BJ (cell line): Measurements from ENCODE around the gene FAM83B. TPM values are rescaled to one million over a fixed set of nuclear protein-coding genes. Genes with fewer than 3 reads are reported as not detected.
A peak's percentile ranks its signal among the peaks of the same experiment; 100 is the strongest.
"Not testable (repeated sequence)": the region's sequence is repeated elsewhere in the genome, so short reads cannot be mapped to it uniquely, and the experiment has no call there.

ENCODE experiments used
- CTCF ChIA-PET: fragments of 350-600 bp; formaldehyde crosslinking; extraction: SDS; loops from one replicate; lab custom pipeline; 2021; ENCODE audit warnings: antibody characterized with exemption, inconsistent platforms; lab: Yijun Ruan, JAX
- POLR2A ChIA-PET: fragments of 300-600 bp; sonication (Branson Sonifier 250); formaldehyde crosslinking; extraction: SDS; loops from one replicate; lab custom pipeline; 2021; ENCODE audit warnings: antibody characterized with exemption; lab: Charles Lee
- DNase-seq: peaks from one replicate; pipeline ENCODE4 v3.0.0-alpha.2; 2011; ENCODE audit warnings: low read depth
- H3K27me3 ChIP-seq: 2 replicates; pipeline ENCODE4 v1.6.0; 2011; ENCODE audit warnings: low read length; ENCODE audit not compliant: control insufficient read depth, insufficient read depth
- H3K36me3 ChIP-seq: 2 replicates; pipeline ENCODE4 v1.5.1; 2011; ENCODE audit warnings: low read length; ENCODE audit not compliant: control insufficient read depth, insufficient read depth
- H3K4me3 ChIP-seq: 2 replicates; pipeline ENCODE4 v1.5.1; 2011; ENCODE audit warnings: low read depth, mild to moderate bottlenecking, control low read depth, low read length
- polyA minus RNA-seq: library from RNA; depleted of rRNA, polyadenylated mRNA; stranded (reverse); fragments of >200 nt; gene quantifications from 2 replicates; pipeline ENCODE4 v1.2.3, GENCODE V29; 2011; rRNA and poly(A)+ RNA removed
- polyA plus RNA-seq: library from polyadenylated mRNA; depleted of rRNA; stranded (reverse); fragments of >200 nt; gene quantifications from 2 replicates; pipeline ENCODE4 v1.2.3, GENCODE V29; 2011; rRNA removed
- TF ChIP-seq, protein P1 (sequence below): IDR thresholded peaks from 2 replicates; pipeline ENCODE4 v1.5.1; 2011; ENCODE audit warnings: low read depth, mild to moderate bottlenecking, control low read depth, inconsistent platforms, low read length, moderate library complexity; ENCODE audit not compliant: insufficient read depth

The FAM83B gene, protein sequence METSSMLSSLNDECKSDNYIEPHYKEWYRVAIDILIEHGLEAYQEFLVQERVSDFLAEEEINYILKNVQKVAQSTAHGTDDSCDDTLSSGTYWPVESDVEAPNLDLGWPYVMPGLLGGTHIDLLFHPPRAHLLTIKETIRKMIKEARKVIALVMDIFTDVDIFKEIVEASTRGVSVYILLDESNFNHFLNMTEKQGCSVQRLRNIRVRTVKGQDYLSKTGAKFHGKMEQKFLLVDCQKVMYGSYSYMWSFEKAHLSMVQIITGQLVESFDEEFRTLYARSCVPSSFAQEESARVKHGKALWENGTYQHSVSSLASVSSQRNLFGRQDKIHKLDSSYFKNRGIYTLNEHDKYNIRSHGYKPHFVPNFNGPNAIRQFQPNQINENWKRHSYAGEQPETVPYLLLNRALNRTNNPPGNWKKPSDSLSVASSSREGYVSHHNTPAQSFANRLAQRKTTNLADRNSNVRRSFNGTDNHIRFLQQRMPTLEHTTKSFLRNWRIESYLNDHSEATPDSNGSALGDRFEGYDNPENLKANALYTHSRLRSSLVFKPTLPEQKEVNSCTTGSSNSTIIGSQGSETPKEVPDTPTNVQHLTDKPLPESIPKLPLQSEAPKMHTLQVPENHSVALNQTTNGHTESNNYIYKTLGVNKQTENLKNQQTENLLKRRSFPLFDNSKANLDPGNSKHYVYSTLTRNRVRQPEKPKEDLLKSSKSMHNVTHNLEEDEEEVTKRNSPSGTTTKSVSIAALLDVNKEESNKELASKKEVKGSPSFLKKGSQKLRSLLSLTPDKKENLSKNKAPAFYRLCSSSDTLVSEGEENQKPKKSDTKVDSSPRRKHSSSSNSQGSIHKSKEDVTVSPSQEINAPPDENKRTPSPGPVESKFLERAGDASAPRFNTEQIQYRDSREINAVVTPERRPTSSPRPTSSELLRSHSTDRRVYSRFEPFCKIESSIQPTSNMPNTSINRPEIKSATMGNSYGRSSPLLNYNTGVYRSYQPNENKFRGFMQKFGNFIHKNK
- polyA plus RNA-seq (not detected in 2 replicates), polyA minus RNA-seq (not detected in 2 replicates)

DNA sequence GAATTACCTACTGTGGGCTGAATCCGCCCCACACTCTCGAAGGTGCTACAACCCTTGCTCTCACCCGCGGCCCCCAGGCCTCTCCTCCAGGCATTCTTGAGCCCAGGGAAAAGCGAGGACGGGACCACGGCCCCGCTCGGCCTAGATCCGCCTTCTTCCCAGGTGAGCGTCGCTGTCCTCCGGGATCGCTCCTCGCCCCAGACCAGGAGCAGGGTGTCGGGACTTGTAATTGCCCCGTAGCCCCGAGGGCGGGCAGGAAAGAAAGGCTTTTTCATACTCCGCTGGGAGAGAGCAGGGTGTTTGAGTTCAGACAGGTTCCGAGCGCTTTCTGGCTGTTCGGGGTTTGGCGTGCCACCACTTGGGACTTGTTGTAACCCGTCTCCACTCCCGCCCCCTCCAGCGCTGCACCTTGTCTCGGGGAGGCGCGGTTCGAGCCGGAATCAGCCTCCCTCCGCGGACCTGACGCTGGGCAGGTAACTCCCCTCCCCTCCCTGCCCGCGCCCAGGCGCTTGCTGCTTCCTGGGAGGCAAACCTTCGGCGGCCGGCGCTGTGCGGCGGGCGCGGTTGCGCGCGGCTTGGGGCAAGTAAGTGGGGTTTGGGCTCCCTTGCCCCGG is at the start of gene FAM83B:
FAM83B (plus strand) TSS at position 529 of the 614 bp plus-strand sequence. CDS start 23,476 bp downstream, outside the sequence.
- TF ChIP-seq, protein P1, sequence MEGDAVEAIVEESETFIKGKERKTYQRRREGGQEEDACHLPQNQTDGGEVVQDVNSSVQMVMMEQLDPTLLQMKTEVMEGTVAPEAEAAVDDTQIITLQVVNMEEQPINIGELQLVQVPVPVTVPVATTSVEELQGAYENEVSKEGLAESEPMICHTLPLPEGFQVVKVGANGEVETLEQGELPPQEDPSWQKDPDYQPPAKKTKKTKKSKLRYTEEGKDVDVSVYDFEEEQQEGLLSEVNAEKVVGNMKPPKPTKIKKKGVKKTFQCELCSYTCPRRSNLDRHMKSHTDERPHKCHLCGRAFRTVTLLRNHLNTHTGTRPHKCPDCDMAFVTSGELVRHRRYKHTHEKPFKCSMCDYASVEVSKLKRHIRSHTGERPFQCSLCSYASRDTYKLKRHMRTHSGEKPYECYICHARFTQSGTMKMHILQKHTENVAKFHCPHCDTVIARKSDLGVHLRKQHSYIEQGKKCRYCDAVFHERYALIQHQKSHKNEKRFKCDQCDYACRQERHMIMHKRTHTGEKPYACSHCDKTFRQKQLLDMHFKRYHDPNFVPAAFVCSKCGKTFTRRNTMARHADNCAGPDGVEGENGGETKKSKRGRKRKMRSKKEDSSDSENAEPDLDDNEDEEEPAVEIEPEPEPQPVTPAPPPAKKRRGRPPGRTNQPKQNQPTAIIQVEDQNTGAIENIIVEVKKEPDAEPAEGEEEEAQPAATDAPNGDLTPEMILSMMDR = no peak
- Histone ChIP-seq H3K27me3 (peaks cover 5% of the 10 kb centered on the region), H3K36me3 (no peaks in the 10 kb centered on the region), H3K4me3 (peak within 1 kb of the TSS; percentile 49)
- no peak for DNase-seq
- ChIA-PET CTCF (interaction anchor here (0.6 kb wide), 1 partner anchor 394 kb away, joined by 3 read pairs; no protein-coding TSS in a partner anchor), POLR2A (no interaction called here)

DNA sequence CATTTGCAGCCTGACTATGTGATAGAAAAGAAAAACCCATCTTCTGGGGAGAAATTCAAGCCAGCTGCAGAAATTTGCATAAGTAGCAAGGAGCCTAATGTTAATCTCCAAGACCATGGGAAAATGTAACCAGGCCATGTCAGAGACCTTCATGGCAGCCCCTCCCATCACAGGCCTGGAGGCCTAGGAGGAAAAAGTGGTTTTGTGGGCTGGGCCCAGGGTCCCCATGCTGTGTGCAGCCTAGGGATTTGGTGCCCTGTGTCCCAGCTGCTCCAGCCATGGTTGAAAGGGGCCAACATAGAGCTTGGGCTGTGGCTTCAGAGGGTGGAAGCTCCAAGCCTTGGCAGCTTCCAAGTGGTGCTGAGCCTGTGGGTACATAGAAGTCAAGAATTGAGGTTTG is 49.7 kb upstream of the FAM83B start:
- H3K4me3 ChIP-seq, POLR2A ChIA-PET, DNase-seq, H3K27me3 ChIP-seq, H3K36me3 ChIP-seq: not testable (repeated sequence)
- CTCF ChIA-PET = interaction anchor here (1.5 kb wide), 1 partner anchor 80 kb away, joined by 4 read pairs; no protein-coding TSS in a partner anchor

DNA sequence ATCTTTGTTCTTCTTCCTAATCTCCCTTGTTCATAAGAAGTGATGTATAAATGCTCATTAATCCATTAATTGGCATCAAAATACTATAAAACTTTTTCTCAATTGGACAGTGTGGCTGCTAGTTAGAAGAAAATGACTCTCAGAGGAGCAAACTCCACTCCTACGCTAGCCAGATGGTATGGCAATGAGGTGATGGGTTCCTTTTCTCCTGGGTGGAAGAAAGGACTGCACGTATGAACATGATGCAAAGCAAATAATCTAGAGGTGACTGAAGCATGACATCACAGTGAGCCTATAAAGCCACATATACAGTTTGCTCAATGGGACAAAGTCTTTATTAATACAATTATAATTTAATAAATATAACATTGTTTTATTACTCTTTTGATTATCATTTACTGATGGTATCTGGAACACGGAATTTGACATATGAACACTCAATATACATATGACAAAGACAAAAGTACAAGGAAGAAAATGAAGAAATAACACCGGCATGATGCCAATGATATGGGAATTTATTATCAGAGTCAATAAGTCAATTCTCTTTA is 46.4 kb upstream of the FAM83B start:
- H3K36me3 ChIP-seq = no peaks in the 10 kb centered on the region
- no peak overlapping the region for H3K4me3 ChIP-seq
- DNase-seq = no peak
- H3K27me3 ChIP-seq = no peaks in the 10 kb centered on the region
- POLR2A ChIA-PET = no interaction called here
- CTCF ChIA-PET = no interaction called here
- TF ChIP-seq, protein P1 = no peak

GRCh38 chr6:54801244-54801643 is 45.3 kb upstream of the FAM83B start:
- TF ChIP-seq, protein P1 = no peak
- POLR2A ChIA-PET = no interaction called here

DNA sequence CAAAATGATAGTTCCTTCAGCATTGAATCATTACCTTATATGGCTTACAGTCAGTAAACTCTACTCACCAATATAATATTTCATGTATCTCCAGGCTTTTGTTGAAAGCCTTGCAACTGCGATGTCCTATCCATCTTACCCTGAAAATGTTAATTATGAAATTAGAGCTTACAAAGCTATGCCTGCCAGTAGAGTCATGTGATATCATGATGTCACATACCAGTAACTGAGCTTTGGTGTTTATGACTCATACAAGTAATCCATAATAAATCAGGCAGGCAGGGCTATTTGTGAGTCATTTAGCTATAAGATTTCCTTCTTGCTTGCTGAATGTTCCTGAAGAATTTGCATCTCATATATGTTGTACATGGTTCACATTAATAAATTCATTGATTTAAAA is 44.9 kb upstream of the FAM83B start:
- TF ChIP-seq, protein P1 = no peak
- POLR2A ChIA-PET = no interaction called here
- Histone ChIP-seq H3K36me3 (no peaks in the 10 kb centered on the region), H3K27me3 (no peaks in the 10 kb centered on the region), H3K4me3 (no peak overlapping the region)
- CTCF ChIA-PET = no interaction called here
- DNase-seq = peak; percentile 50

More at GRCh38 chr6:54801244-54801643, 45.3 kb upstream of the FAM83B start:
- H3K27me3 ChIP-seq = no peaks in the 10 kb centered on the region
- H3K36me3 ChIP-seq = no peaks in the 10 kb centered on the region
- no peak overlapping the region for H3K4me3 ChIP-seq
- no peak for DNase-seq
- CTCF ChIA-PET = no interaction called here
